Panc1 (cell line): ENCODE data around the gene STK35. TPM values are rescaled to one million over a fixed set of nuclear protein-coding genes. Genes with fewer than 3 reads are reported as not detected.

Experiments used
- ATAC-seq: fragments of 200-7000 bp; cut with Tn5 transposase; 2 replicates; pipeline ENCODE4 v1.9.1; 2020; ENCODE audit warnings: mild to moderate bottlenecking, moderate library complexity
- BruUV-seq: library from RNA; stranded (reverse); fragments of 400-500 nt; replicated peaks from 2 replicates; lab custom pipeline; 2021; lab: Mats Ljungman, UMichigan
- CTCF ChIA-PET: fragments of 300-600 bp; sonication (Branson Sonifier 250); formaldehyde crosslinking; loops from one replicate; lab custom pipeline; 2022; ENCODE audit warnings: antibody characterized with exemption; lab: Charles Lee
- POLR2A ChIA-PET: fragments of 300-600 bp; sonication (Branson Sonifier 250); formaldehyde crosslinking; loops from one replicate; lab custom pipeline; 2022; ENCODE audit warnings: antibody characterized with exemption; lab: Charles Lee
- DNase-seq: peaks from one replicate; pipeline ENCODE4 v3.0.0-alpha.2; 2010; ENCODE audit warnings: low read depth, low spot score
- H3K27ac ChIP-seq: 2 replicates; pipeline ENCODE4 v1.5.1; 2011; ENCODE audit warnings: mild to moderate bottlenecking, low read length, inconsistent platforms
- H3K27me3 ChIP-seq: fragments of 200-500 bp; sonication (Bioruptor generic); 2 replicates; pipeline ENCODE4 v1.6.0; 2014; ENCODE audit warnings: low read length, inconsistent platforms; ENCODE audit not compliant: control insufficient read depth, insufficient read depth
- H3K36me3 ChIP-seq: fragments of 200-500 bp; sonication (Bioruptor generic); 2 replicates; pipeline ENCODE4 v1.5.1; 2014; ENCODE audit warnings: inconsistent platforms, mild to moderate bottlenecking, low read length, moderate library complexity; ENCODE audit not compliant: control insufficient read depth, insufficient read depth
- H3K4me1 ChIP-seq: 2 replicates; pipeline ENCODE4 v1.5.1; 2011; ENCODE audit warnings: inconsistent platforms, mild to moderate bottlenecking, low read length, moderate library complexity; ENCODE audit not compliant: control insufficient read depth, insufficient read depth
- H3K4me3 ChIP-seq, 2 experiments: 2 replicates each; pipeline ENCODE4 v1.5.1; 2011 to 2012; ENCODE audit warnings: low read depth in 2 of 2, low read length in 2 of 2, mild to moderate bottlenecking in 2 of 2, inconsistent platforms in 1 of 2, moderate library complexity in 1 of 2
- H3K9me3 ChIP-seq: fragments of 200-500 bp; sonication (Bioruptor generic); 2 replicates; pipeline ENCODE4 v1.5.1; 2014; ENCODE audit warnings: low read depth, mild to moderate bottlenecking, inconsistent platforms, low read length, moderate library complexity; ENCODE audit not compliant: control insufficient read depth, insufficient read depth
- CTCF ChIP-seq: fragments of 450-650 bp; IDR thresholded peaks from 2 replicates; pipeline ENCODE4 v1.5.1; 2017; ENCODE audit warnings: mild to moderate bottlenecking
- POLR2AphosphoS5 ChIP-seq: IDR thresholded peaks from 2 replicates; pipeline ENCODE4 v1.6.1; 2012; ENCODE audit warnings: mild to moderate bottlenecking, low read depth, low read length, moderate library complexity
- REST ChIP-seq, 2 experiments: IDR thresholded peaks; 2 replicates each; pipeline ENCODE4 v1.6.1; 2011 to 2012; ENCODE audit warnings: low read depth in 2 of 2, control low read depth in 1 of 2, low read length in 1 of 2, mild to moderate bottlenecking in 1 of 2, moderate library complexity in 1 of 2; ENCODE audit not compliant: insufficient read depth in 1 of 2
- SIN3A ChIP-seq: IDR thresholded peaks from 2 replicates; pipeline ENCODE4 v1.6.1; 2012; ENCODE audit warnings: low read depth, mild to moderate bottlenecking, low read length, moderate library complexity, borderline replicate concordance; ENCODE audit not compliant: insufficient read depth
- TCF7L2 ChIP-seq: IDR thresholded peaks from 2 replicates; pipeline ENCODE4 v1.6.1; 2011; ENCODE audit warnings: mild to moderate bottlenecking, low read depth, low read length, inconsistent platforms
- in situ Hi-C: cut with HindIII; loops from 2 replicates; pipeline ENCODE4 v1.10.0; 2016; ENCODE audit warnings: low sequenced_read_pairs, low pct_unique_long_range_greater_than_20kb
- intact Hi-C: fragments of 100-400 bp; cut with micrococcal nuclease; formaldehyde crosslinking; loops from one replicate; pipeline ENCODE4 v1.10.0; 2022; ENCODE audit not compliant: unreplicated experiment
- total RNA-seq: library from RNA; stranded (reverse); gene quantifications from one replicate; pipeline ENCODE4 v1.2.1, GENCODE V29; 2021; ENCODE audit not compliant: unreplicated experiment

Gene STK35
- total RNA-seq, 1 experiment from 2014 or later = 27.6 TPM

GRCh38 chr20:2178318-2179232 lies 76.9 kb downstream of the STK35 start:
- H3K36me3 ChIP-seq = no peaks in the 10 kb centered on the region
- ATAC-seq = no peak
- intact Hi-C loops = no loop called here
- POLR2A ChIA-PET = no interaction called here
- peaks cover 2% of the 10 kb centered on the region; the same call in 1 of the 2 replicates for H3K27me3 ChIP-seq
- CTCF ChIA-PET = no interaction called here
- H3K4me3 ChIP-seq = no peak overlapping the region
- no peak for DNase-seq
- TF ChIP-seq SIN3A (no peak), TCF7L2 (no peak), CTCF (no peak), POLR2AphosphoS5 (no peak), REST (IDR thresholded peaks at IDR 0.05; ENCODE audit: insufficient read depth in 1 of 2, low read depth in 2 of 2, low read length in 1 of 2) (no peak)
- no peaks in the 10 kb centered on the region for H3K9me3 ChIP-seq
- no peaks in the 10 kb centered on the region for H3K4me1 ChIP-seq
- no peak overlapping the region for H3K27ac ChIP-seq
- no TSS peak for BruUV-seq
- in situ Hi-C loops = no loop called here

GRCh38 chr20:2179233-2179580 lies 77.6 kb downstream of the STK35 start:
- H3K4me3 ChIP-seq = no peak overlapping the region
- BruUV-seq = no TSS peak
- no peaks in the 10 kb centered on the region for H3K4me1 ChIP-seq
- H3K27me3 ChIP-seq = peaks cover 2% of the 10 kb centered on the region; the same call in 1 of the 2 replicates
- no peak for TF ChIP-seq POLR2AphosphoS5
- no peak for TF ChIP-seq TCF7L2
- no peak for TF ChIP-seq CTCF
- TF ChIP-seq REST (IDR thresholded peaks at IDR 0.05; ENCODE audit: insufficient read depth in 1 of 2, low read depth in 2 of 2, low read length in 1 of 2) = no peak
- TF ChIP-seq SIN3A = no peak
- no peak for ATAC-seq
- in situ Hi-C loops (no loop called here), intact Hi-C loops (no loop called here)
- H3K27ac ChIP-seq = no peak overlapping the region
- H3K9me3 ChIP-seq = no peaks in the 10 kb centered on the region
- ChIA-PET CTCF (no interaction called here), POLR2A (no interaction called here)
- no peaks in the 10 kb centered on the region for H3K36me3 ChIP-seq
- DNase-seq = no peak
